ENCODE data around the gene HSPA5.

- TF ChIP-seq EZH2 (IDR thresholded peaks at IDR 0.05): no peak
- no peak for TF ChIP-seq POLR2AphosphoS5 (IDR thresholded peaks at IDR 0.05; ENCODE audit: borderline replicate concordance, low read depth, low read length)
These were observed 7.5 kb downstream of the HSPA5 start for GRCh38 chr9:125233678-125234077.

Measured in SK-N-MC (cell line).